ENCODE measurements around the gene CTNNA1. TPM values are rescaled to one million over a fixed set of nuclear protein-coding genes. Genes with fewer than 3 reads are reported as not detected.
A peak's percentile ranks its signal among the peaks of the same experiment; 100 is the strongest.

CTNNA1 gene
- total and polyA plus RNA-seq, 9 of the 15 experiments (the other 6 are each of a cell fraction or from before 2014, with no cell fraction given) = 29.6 to 117 (median 89.1) TPM

DNA sequence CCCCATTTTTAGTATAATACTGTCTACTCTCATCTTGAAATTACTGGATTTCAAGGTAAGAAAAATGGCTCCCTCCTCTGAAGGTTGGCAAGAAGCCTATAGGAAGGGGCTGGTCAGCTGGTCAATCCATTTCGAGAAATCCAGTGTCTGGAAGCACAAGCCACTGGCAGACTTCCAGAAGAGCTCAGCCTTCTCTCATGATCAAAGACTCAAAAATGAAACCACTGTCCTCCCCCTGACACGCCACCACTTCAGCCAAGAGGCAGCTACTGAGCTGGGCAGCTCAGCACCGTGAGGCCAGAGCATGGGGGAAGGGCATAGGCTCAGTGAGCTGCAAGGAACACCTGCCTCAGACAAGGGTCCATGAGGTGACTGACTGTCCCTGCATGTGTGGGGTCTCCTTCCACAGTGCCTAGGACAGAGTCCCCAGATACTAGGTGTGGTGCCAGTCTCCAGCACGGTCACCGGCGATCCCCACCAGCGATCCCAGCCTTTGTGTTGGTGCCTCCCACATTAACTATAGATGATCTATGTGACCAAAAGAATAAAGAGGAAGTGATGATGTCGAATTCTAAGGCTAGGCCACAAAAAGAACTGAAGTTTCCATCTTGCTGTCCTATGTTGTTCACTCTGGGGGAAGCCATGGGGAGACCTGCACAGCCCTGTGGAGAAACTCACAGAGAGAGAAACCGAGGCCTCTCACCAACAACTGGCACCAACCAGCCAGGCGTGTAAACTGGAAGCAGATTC lies 222.0 kb downstream of the CTNNA1 start (continued):
- no peak for TF ChIP-seq SREBF1 (IDR thresholded peaks at IDR 0.05; ENCODE audit: borderline replicate concordance, low read depth, low read length)
- 0 out of 2 replicates have a peak, but pooled peaks have one; percentile 23 for TF ChIP-seq ZBTB17 (CRISPR knock-in tag; IDR thresholded peaks at IDR 0.05)
- TF ChIP-seq ZNF644 (tag; IDR thresholded peaks at IDR 0.05; ENCODE audit: low read depth) = no peak; the same call in 1 of the 2 replicates
- TF ChIP-seq, protein P1, sequence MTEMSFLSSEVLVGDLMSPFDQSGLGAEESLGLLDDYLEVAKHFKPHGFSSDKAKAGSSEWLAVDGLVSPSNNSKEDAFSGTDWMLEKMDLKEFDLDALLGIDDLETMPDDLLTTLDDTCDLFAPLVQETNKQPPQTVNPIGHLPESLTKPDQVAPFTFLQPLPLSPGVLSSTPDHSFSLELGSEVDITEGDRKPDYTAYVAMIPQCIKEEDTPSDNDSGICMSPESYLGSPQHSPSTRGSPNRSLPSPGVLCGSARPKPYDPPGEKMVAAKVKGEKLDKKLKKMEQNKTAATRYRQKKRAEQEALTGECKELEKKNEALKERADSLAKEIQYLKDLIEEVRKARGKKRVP (CRISPR knock-in tag; IDR thresholded peaks at IDR 0.05) = 0 out of 2 replicates have a peak, but pooled peaks have one; percentile 5
- TF ChIP-seq CCAR2 (IDR thresholded peaks at IDR 0.05; ENCODE audit: low read depth, low read length) = no peak
- 0 out of 2 replicates have a peak, but pooled peaks have one; percentile 54 for TF ChIP-seq ZNF766 (CRISPR knock-in tag; conservative IDR thresholded peaks at IDR 0.05)
- TF ChIP-seq EP300 (IDR thresholded peaks at IDR 0.05; ENCODE audit: low read length) = no peak
- no peak for TF ChIP-seq E2F3 (CRISPR knock-in tag; IDR thresholded peaks at IDR 0.05)
- TF ChIP-seq, protein P2, sequence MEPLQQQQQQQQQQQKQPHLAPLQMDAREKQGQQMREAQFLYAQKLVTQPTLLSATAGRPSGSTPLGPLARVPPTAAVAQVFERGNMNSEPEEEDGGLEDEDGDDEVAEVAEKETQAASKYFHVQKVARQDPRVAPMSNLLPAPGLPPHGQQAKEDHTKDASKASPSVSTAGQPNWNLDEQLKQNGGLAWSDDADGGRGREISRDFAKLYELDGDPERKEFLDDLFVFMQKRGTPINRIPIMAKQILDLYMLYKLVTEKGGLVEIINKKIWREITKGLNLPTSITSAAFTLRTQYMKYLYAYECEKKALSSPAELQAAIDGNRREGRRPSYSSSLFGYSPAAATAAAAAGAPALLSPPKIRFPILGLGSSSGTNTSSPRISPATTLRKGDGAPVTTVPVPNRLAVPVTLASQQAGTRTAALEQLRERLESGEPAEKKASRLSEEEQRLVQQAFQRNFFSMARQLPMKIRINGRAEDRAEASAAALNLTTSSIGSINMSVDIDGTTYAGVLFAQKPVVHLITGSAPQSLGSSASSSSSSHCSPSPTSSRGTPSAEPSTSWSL (CRISPR knock-in tag; IDR thresholded peaks at IDR 0.05; ENCODE audit: borderline replicate concordance) = no peak
- no peak for TF ChIP-seq SMARCC2 (IDR thresholded peaks at IDR 0.05; ENCODE audit: low read depth)
- TF ChIP-seq ZZZ3 (IDR thresholded peaks at IDR 0.05) = no peak
- TF ChIP-seq, protein P3, sequence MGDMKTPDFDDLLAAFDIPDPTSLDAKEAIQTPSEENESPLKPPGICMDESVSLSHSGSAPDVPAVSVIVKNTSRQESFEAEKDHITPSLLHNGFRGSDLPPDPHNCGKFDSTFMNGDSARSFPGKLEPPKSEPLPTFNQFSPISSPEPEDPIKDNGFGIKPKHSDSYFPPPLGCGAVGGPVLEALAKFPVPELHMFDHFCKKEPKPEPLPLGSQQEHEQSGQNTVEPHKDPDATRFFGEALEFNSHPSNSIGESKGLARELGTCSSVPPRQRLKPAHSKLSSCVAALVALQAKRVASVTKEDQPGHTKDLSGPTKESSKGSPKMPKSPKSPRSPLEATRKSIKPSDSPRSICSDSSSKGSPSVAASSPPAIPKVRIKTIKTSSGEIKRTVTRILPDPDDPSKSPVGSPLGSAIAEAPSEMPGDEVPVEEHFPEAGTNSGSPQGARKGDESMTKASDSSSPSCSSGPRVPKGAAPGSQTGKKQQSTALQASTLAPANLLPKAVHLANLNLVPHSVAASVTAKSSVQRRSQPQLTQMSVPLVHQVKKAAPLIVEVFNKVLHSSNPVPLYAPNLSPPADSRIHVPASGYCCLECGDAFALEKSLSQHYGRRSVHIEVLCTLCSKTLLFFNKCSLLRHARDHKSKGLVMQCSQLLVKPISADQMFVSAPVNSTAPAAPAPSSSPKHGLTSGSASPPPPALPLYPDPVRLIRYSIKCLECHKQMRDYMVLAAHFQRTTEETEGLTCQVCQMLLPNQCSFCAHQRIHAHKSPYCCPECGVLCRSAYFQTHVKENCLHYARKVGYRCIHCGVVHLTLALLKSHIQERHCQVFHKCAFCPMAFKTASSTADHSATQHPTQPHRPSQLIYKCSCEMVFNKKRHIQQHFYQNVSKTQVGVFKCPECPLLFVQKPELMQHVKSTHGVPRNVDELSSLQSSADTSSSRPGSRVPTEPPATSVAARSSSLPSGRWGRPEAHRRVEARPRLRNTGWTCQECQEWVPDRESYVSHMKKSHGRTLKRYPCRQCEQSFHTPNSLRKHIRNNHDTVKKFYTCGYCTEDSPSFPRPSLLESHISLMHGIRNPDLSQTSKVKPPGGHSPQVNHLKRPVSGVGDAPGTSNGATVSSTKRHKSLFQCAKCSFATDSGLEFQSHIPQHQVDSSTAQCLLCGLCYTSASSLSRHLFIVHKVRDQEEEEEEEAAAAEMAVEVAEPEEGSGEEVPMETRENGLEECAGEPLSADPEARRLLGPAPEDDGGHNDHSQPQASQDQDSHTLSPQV (IDR thresholded peaks at IDR 0.05) = peak; percentile 47; the same call in 1 of the 2 replicates
- TF ChIP-seq, protein P4, sequence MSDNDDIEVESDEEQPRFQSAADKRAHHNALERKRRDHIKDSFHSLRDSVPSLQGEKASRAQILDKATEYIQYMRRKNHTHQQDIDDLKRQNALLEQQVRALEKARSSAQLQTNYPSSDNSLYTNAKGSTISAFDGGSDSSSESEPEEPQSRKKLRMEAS (CRISPR knock-in tag; IDR thresholded peaks at IDR 0.05) = 0 out of 2 replicates have a peak, but pooled peaks have one; percentile 31
- no peak for TF ChIP-seq PHF21A (IDR thresholded peaks at IDR 0.05; ENCODE audit: borderline replicate concordance, low read depth)
- TF ChIP-seq BACH1 (tag; IDR thresholded peaks at IDR 0.05) = no peak
- TF ChIP-seq, protein P5, sequence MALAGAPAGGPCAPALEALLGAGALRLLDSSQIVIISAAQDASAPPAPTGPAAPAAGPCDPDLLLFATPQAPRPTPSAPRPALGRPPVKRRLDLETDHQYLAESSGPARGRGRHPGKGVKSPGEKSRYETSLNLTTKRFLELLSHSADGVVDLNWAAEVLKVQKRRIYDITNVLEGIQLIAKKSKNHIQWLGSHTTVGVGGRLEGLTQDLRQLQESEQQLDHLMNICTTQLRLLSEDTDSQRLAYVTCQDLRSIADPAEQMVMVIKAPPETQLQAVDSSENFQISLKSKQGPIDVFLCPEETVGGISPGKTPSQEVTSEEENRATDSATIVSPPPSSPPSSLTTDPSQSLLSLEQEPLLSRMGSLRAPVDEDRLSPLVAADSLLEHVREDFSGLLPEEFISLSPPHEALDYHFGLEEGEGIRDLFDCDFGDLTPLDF (CRISPR knock-in tag; IDR thresholded peaks at IDR 0.05) = no peak
- peak; percentile 25; the same call in 1 of the 2 replicates for TF ChIP-seq TCF7 (IDR thresholded peaks at IDR 0.05; ENCODE audit: borderline replicate concordance)
- TF ChIP-seq CXXC5 (CRISPR knock-in tag; IDR thresholded peaks at IDR 0.05) = 0 out of 2 replicates have a peak, but pooled peaks have one; percentile 15
- peak; percentile 7; the same call in 1 of the 2 replicates for TF ChIP-seq ZNF695 (CRISPR knock-in tag; IDR thresholded peaks at IDR 0.05)
- peak; percentile 91 for TF ChIP-seq SPI1 (IDR thresholded peaks at IDR 0.05; ENCODE audit: borderline replicate concordance, low read depth, low read length)

Data from K562 (cell line).